Esophagus squamous epithelium (tissue), 5 donors: ENCODE data around the gene NUMBL. TPM values are rescaled to one million over a fixed set of nuclear protein-coding genes. Genes with fewer than 3 reads are reported as not detected.

Experiments used
- DNase-seq: peaks from one replicate; lab custom pipeline; 2025; lab: John Stamatoyannopoulos, UW
- H3K27ac ChIP-seq, 4 donors: fragments of 200-600 bp; sonication (generic); one replicate each; pipeline ENCODE4 v1.5.1; 2016 to 2019; ENCODE audit warnings: mild to moderate bottlenecking in 1 of 4
- H3K27me3 ChIP-seq, 4 donors: fragments of 200-600 bp; sonication (generic); 1 replicate in 3 of 4; 2 replicates in 1 of 4; pipeline versions ENCODE4 v1.5.1 to v1.6.0; 2017 to 2021; ENCODE audit warnings: antibody characterized with exemption in 1 of 4
- H3K36me3 ChIP-seq, 3 donors: fragments of 200-600 bp; sonication (generic); one replicate each; pipeline ENCODE4 v1.5.1; 2016 to 2019
- H3K4me1 ChIP-seq, 3 donors: fragments of 200-600 bp; sonication (generic); one replicate each; pipeline ENCODE4 v1.5.1; 2017 to 2019
- H3K4me3 ChIP-seq, 4 donors: fragments of 200-600 bp; sonication (generic); 1 replicate in 3 of 4; 2 replicates in 1 of 4; pipeline ENCODE4 v1.5.1; 2016 to 2019; ENCODE audit warnings: mild to moderate bottlenecking in 2 of 4, moderate library complexity in 1 of 4
- H3K9me3 ChIP-seq, 3 donors: fragments of 200-600 bp; sonication (generic); one replicate each; pipeline ENCODE4 v1.5.1; 2016 to 2019
- CTCF ChIP-seq, 6 experiments: fragments of 450-650 bp in 4 of 6; fragments of 200-600 bp in 2 of 6; sonication (generic) in 2 of 6; IDR thresholded peaks; one replicate each; pipeline ENCODE4 v1.5.1; 2016 to 2019; ENCODE audit warnings: antibody characterized with exemption in 6 of 6, mild to moderate bottlenecking in 4 of 6, moderate library complexity in 4 of 6
- POLR2A ChIP-seq, 4 donors: fragments of 450-650 bp; IDR thresholded peaks; one replicate each; pipeline ENCODE4 v1.6.1; 2017; ENCODE audit warnings: antibody characterized with exemption in 4 of 4, mild to moderate bottlenecking in 4 of 4, moderate library complexity in 3 of 4
- WGBS, 2 donors: methylation state at CpG; one replicate each; pipeline ENCODE4 v1.1.5; 2018; 5-methylcytosine and 5-hydroxymethylcytosine counted together
- intact Hi-C: fragments of 100-400 bp; cut with DNase I; formaldehyde crosslinking; loops from one replicate; pipeline ENCODE4 v1.15.0; 2022
- total RNA-seq, 4 donors: library from RNA; depleted of rRNA; stranded (reverse); fragments of >200 nt; gene quantifications; one replicate each; pipeline ENCODE4 v1.1.0, GENCODE V29; 2016
- donor health status: DM: yes; HTN: yes; CAD: no.

NUMBL gene
- total RNA-seq, 4 donors from 2014 or later = 11.2 to 20.8 (median 15.8) TPM

GRCh38 chr19:40641281-40641680 is 49.2 kb downstream of the NUMBL start:
- WGBS, 2 donors = 63 to 72% methylated on average over 7 of the region's 7 CpGs
- no peaks in the 10 kb centered on the region for H3K36me3 ChIP-seq
- H3K4me3 ChIP-seq = no peak overlapping the region
- H3K27ac ChIP-seq = peak overlapping the region; percentile 14 to 70 (median 55)
- peaks cover 0 to 40% (median 6%) of the 10 kb centered on the region in 3 donors for H3K4me1 ChIP-seq
- no peak for DNase-seq
- no peaks in the 10 kb centered on the region for H3K9me3 ChIP-seq
- H3K27me3 ChIP-seq = no peaks in the 10 kb centered on the region
- intact Hi-C loops = no loop called here
- no peak for TF ChIP-seq POLR2A (IDR thresholded peaks at IDR 0.05)
- no peak for TF ChIP-seq CTCF (IDR thresholded peaks at IDR 0.05)

DNA sequence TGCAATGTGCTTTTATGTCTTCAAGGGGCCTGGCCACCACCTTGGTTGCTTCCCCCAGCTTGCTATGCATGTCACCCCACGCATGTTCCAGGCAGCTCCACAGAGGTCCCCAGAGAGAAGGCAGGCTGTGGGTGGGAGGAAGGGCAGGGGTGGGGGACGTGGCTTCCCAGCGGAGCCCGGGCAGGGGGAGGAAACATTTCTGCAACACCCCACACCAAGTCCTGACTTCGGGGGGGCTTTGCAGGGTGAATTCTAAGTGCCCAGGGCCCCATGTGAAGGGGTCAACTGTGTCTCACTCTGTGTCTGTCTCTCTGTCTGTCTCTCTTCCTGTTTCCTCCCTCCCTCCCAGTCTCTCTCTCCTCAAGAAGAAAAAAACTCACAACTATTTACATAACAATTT is 49.7 kb downstream of the NUMBL start:
- Histone ChIP-seq H3K27me3 (no peaks in the 10 kb centered on the region), H3K4me1 (peaks cover 0 to 34% (median 6%) of the 10 kb centered on the region in 3 donors), H3K9me3 (no peaks in the 10 kb centered on the region), H3K36me3 (no peaks in the 10 kb centered on the region), H3K4me3 (no peak overlapping the region), H3K27ac (peak overlapping the region in 3 of 4 donors; percentile 53 to 78 (median 57))
- 11 to 53% methylated on average over 1 to 2 of the region's 5 CpGs for WGBS, 2 donors
- no peak for TF ChIP-seq POLR2A (IDR thresholded peaks at IDR 0.05)
- TF ChIP-seq CTCF (IDR thresholded peaks at IDR 0.05) = no peak
- no peak for DNase-seq
- intact Hi-C loops = no loop called here

DNA sequence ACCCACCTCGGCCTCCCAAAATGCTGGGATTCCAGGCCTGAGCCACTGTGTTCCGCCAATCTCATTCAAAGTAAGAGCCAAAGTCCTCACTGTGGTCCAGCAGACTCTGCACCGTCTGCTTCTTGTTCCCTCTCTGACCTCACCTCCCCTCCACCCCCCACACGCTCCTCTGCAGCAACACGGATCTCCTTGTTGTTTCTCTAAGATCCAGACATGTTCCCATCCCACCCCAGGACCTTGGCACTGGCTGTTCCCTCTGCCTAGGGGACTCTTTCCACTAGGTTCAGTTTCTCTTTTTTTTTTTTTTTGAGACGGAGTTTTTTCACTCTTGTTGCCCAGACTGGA is 50.8 kb downstream of the NUMBL start:
- DNase-seq = no peak
- Histone ChIP-seq H3K27ac (no peak overlapping the region), H3K4me1 (peaks cover 0 to 24% (median 6%) of the 10 kb centered on the region in 3 donors), H3K4me3 (no peak overlapping the region), H3K36me3 (no peaks in the 10 kb centered on the region), H3K9me3 (no peaks in the 10 kb centered on the region), H3K27me3 (no peaks in the 10 kb centered on the region)
- TF ChIP-seq CTCF (IDR thresholded peaks at IDR 0.05) (no peak), POLR2A (IDR thresholded peaks at IDR 0.05) (no peak)
- intact Hi-C loops = loop anchor here (5.0 to 10.0 kb wide), 2 partner anchors 87 to 105 kb away; no protein-coding TSS in a partner anchor
- WGBS, 2 donors = 67 to 73% methylated on average over 6 of the region's 6 CpGs

DNA sequence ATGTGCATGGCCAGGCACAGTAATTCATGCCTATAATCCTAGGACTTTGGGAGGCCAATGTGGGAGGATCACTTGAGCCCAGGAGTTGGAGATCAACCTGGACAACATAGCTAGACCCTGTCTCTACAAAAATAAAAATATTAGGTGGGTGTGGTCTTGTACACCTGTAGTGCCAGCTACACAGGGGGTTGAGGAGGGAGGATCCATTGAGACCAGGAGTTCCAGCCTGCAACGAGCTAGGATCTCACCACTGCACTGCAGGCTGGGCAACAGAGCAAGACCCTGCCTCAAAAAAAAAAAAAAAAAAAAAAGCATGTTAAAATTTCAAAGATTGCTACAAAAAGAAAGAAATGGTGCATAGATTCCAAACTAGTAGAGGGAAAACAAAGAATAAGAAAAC is 52.1 kb downstream of the NUMBL start:
- Histone ChIP-seq H3K36me3 (no peaks in the 10 kb centered on the region), H3K4me1 (peaks cover 0 to 34% (median 6%) of the 10 kb centered on the region in 3 donors), H3K27me3 (no peaks in the 10 kb centered on the region), H3K4me3 (no peak overlapping the region), H3K9me3 (no peaks in the 10 kb centered on the region), H3K27ac (no peak overlapping the region)
- DNase-seq = no peak
- no peak for TF ChIP-seq POLR2A (IDR thresholded peaks at IDR 0.05)
- TF ChIP-seq CTCF (IDR thresholded peaks at IDR 0.05) = no peak
- WGBS, 2 donors = 36 to 45% methylated on average over 1 of the region's 1 CpG
- intact Hi-C loops = loop anchor here (5.0 to 10.0 kb wide), 2 partner anchors 86 to 104 kb away; no protein-coding TSS in a partner anchor

- Histone ChIP-seq H3K27me3 (no peaks in the 10 kb centered on the region), H3K4me1 (peaks cover 0 to 14% (median 0%) of the 10 kb centered on the region in 3 donors), H3K4me3 (no peak overlapping the region), H3K9me3 (no peaks in the 10 kb centered on the region), H3K27ac (no peak overlapping the region), H3K36me3 (peaks cover 0 to 23% (median 0%) of the 10 kb centered on the region in 3 donors)
- TF ChIP-seq CTCF (IDR thresholded peaks at IDR 0.05) = no peak
- no peak for TF ChIP-seq POLR2A (IDR thresholded peaks at IDR 0.05)
- WGBS, 2 donors = 58 to 60% methylated on average over 5 of the region's 5 CpGs
- intact Hi-C loops = loop anchor here (10.0 kb wide), 1 partner anchor 98 kb away; no protein-coding TSS in a partner anchor
- no peak for DNase-seq
These were observed 57.2 kb downstream of the NUMBL start for GRCh38 chr19:40633207-40633606.
